ENCODE measurements around the gene FMC1. TPM values are rescaled to one million over a fixed set of nuclear protein-coding genes. Genes with fewer than 3 reads are reported as not detected.
"Not testable (repeated sequence)": the region's sequence is repeated elsewhere in the genome, so short reads cannot be mapped to it uniquely, and the experiment has no call there.

FMC1 gene
- total and polyA plus RNA-seq, 2 donors (not counting 1 experiment from before 2014, with no cell fraction given) = 10.1 to 23.0 TPM

GRCh38 chr7:139351027-139351426 lies 9.9 kb downstream of the FMC1 start:
- Histone ChIP-seq H3K4me2 (ENCODE audit: extremely low read depth, insufficient read depth, low read length) (no peak overlapping the region), H3K4me1 (ENCODE audit: control insufficient read depth, extremely low read depth, insufficient read depth, low read length) (no peaks in the 10 kb centered on the region), H3K4me3 (replicated peaks in 1 of 4; ENCODE audit: control extremely low read depth in 1 of 4, insufficient read depth in 1 of 4, low read depth in 3 of 4, low read length in 4 of 4) (no peak overlapping the region), H3K27me3 (ENCODE audit: control insufficient read depth, insufficient read depth, low read length) (no peaks in the 10 kb centered on the region), H3K9me3 (ENCODE audit: control insufficient read depth, insufficient read depth, low read depth, low read length) (no peaks in the 10 kb centered on the region), H3K9ac (ENCODE audit: insufficient read depth, low read length) (no peak overlapping the region), H2AFZ (ENCODE audit: low read length) (no peak overlapping the region), H3K79me2 (ENCODE audit: control insufficient read depth, insufficient read depth, low read length) (no peaks in the 10 kb centered on the region), H3K36me3 (ENCODE audit: control insufficient read depth, insufficient read depth, low read length) (no peaks in the 10 kb centered on the region), H3K27ac (ENCODE audit: insufficient read depth, low read length) (no peak overlapping the region), H4K20me1 (ENCODE audit: control insufficient read depth, extremely low read depth, insufficient read depth, low read length) (no peaks in the 10 kb centered on the region)
- DNase-seq (ENCODE audit: low read depth in 2 of 2) = no peak
- TF ChIP-seq CTCF (conservative IDR thresholded peaks at IDR 0.05 in 1 of 2, IDR thresholded peaks at IDR 0.05 in 1 of 2; ENCODE audit: low read depth in 1 of 2, low read length in 2 of 2) (no peak), EZH2 (IDR thresholded peaks at IDR 0.05; ENCODE audit: low read length, missing control alignments) (no peak)

- TF ChIP-seq EZH2 (IDR thresholded peaks at IDR 0.05; ENCODE audit: low read length, missing control alignments) (no peak), CTCF (conservative IDR thresholded peaks at IDR 0.05 in 1 of 2, IDR thresholded peaks at IDR 0.05 in 1 of 2; ENCODE audit: low read depth in 1 of 2, low read length in 2 of 2) (no peak)
- no peaks in the 10 kb centered on the region for H3K36me3 ChIP-seq (ENCODE audit: control insufficient read depth, insufficient read depth, low read length)
- no peak overlapping the region for H3K4me3 ChIP-seq (replicated peaks in 1 of 4; ENCODE audit: control extremely low read depth in 1 of 4, insufficient read depth in 1 of 4, low read depth in 3 of 4, low read length in 4 of 4)
- H2AFZ ChIP-seq (ENCODE audit: low read length) = no peak overlapping the region
- DNase-seq (ENCODE audit: low read depth in 2 of 2) = no peak
- no peaks in the 10 kb centered on the region for H4K20me1 ChIP-seq (ENCODE audit: control insufficient read depth, extremely low read depth, insufficient read depth, low read length)
- H3K27me3 ChIP-seq (ENCODE audit: control insufficient read depth, insufficient read depth, low read length) = no peaks in the 10 kb centered on the region
- H3K4me2 ChIP-seq (ENCODE audit: extremely low read depth, insufficient read depth, low read length) = no peak overlapping the region
- H3K9ac ChIP-seq (ENCODE audit: insufficient read depth, low read length) = no peak overlapping the region
- H3K9me3 ChIP-seq (ENCODE audit: control insufficient read depth, insufficient read depth, low read depth, low read length) = no peaks in the 10 kb centered on the region
- no peak overlapping the region for H3K27ac ChIP-seq (ENCODE audit: insufficient read depth, low read length)
- no peaks in the 10 kb centered on the region for H3K4me1 ChIP-seq (ENCODE audit: control insufficient read depth, extremely low read depth, insufficient read depth, low read length)
- no peaks in the 10 kb centered on the region for H3K79me2 ChIP-seq (ENCODE audit: control insufficient read depth, insufficient read depth, low read length)
These were observed 13.6 kb downstream of the FMC1 start for GRCh38 chr7:139354729-139355128.

- no peak overlapping the region for H2AFZ ChIP-seq (ENCODE audit: low read length)
- no peaks in the 10 kb centered on the region for H3K4me1 ChIP-seq (ENCODE audit: control insufficient read depth, extremely low read depth, insufficient read depth, low read length)
- no peak for TF ChIP-seq EZH2 (IDR thresholded peaks at IDR 0.05; ENCODE audit: low read length, missing control alignments)
- no peak for TF ChIP-seq CTCF (conservative IDR thresholded peaks at IDR 0.05 in 1 of 2, IDR thresholded peaks at IDR 0.05 in 1 of 2; ENCODE audit: low read depth in 1 of 2, low read length in 2 of 2)
- no peaks in the 10 kb centered on the region for H4K20me1 ChIP-seq (ENCODE audit: control insufficient read depth, extremely low read depth, insufficient read depth, low read length)
- no peaks in the 10 kb centered on the region for H3K27me3 ChIP-seq (ENCODE audit: control insufficient read depth, insufficient read depth, low read length)
- no peak overlapping the region for H3K4me2 ChIP-seq (ENCODE audit: extremely low read depth, insufficient read depth, low read length)
- H3K4me3 ChIP-seq (replicated peaks in 1 of 4; ENCODE audit: control extremely low read depth in 1 of 4, insufficient read depth in 1 of 4, low read depth in 3 of 4, low read length in 4 of 4) = no peak overlapping the region
- no peak overlapping the region for H3K27ac ChIP-seq (ENCODE audit: insufficient read depth, low read length)
- DNase-seq (ENCODE audit: low read depth in 2 of 2) = peak in 1 of 2 donors; percentile 41
- no peaks in the 10 kb centered on the region for H3K9me3 ChIP-seq (ENCODE audit: control insufficient read depth, insufficient read depth, low read depth, low read length)
- H3K9ac ChIP-seq (ENCODE audit: insufficient read depth, low read length) = no peak overlapping the region
- H3K36me3 ChIP-seq (ENCODE audit: control insufficient read depth, insufficient read depth, low read length) = no peaks in the 10 kb centered on the region
- peaks cover 3% of the 10 kb centered on the region for H3K79me2 ChIP-seq (ENCODE audit: control insufficient read depth, insufficient read depth, low read length)
These were observed 14.2 kb downstream of the FMC1 start for GRCh38 chr7:139355320-139355719.

GRCh38 chr7:139357729-139358506 lies 16.8 kb downstream of the FMC1 start:
- Histone ChIP-seq H3K79me2 (ENCODE audit: control insufficient read depth, insufficient read depth, low read length) (peaks cover 28% of the 10 kb centered on the region), H3K4me3 (replicated peaks in 1 of 4; ENCODE audit: control extremely low read depth in 1 of 4, insufficient read depth in 1 of 4, low read depth in 3 of 4, low read length in 4 of 4) (peak overlapping the region in 3 of 4 experiments; percentile 81 to 90 (median 86)), H3K27ac (ENCODE audit: insufficient read depth, low read length) (peak overlapping the region; percentile 99), H3K4me2 (ENCODE audit: extremely low read depth, insufficient read depth, low read length) (peak overlapping the region; percentile 72)
- H3K9me3 ChIP-seq (ENCODE audit: control insufficient read depth, insufficient read depth, low read depth, low read length); DNase-seq (ENCODE audit: low read depth in 2 of 2); H2AFZ ChIP-seq (ENCODE audit: low read length); H3K36me3 ChIP-seq (ENCODE audit: control insufficient read depth, insufficient read depth, low read length); H3K9ac ChIP-seq (ENCODE audit: insufficient read depth, low read length); H3K27me3 ChIP-seq (ENCODE audit: control insufficient read depth, insufficient read depth, low read length); H3K4me1 ChIP-seq (ENCODE audit: control insufficient read depth, extremely low read depth, insufficient read depth, low read length); H4K20me1 ChIP-seq (ENCODE audit: control insufficient read depth, extremely low read depth, insufficient read depth, low read length): not testable (repeated sequence)

Data from fibroblast of lung (primary cell).